Fibroblast of the aortic adventitia (primary cell): ENCODE results near the gene PNLIP. TPM values are rescaled to one million over a fixed set of nuclear protein-coding genes. Genes with fewer than 3 reads are reported as not detected.

Source experiments
- DNase-seq: peaks from one replicate; pipeline ENCODE4 v3.0.0-alpha.2; 2010; ENCODE audit warnings: low read depth
- H3K4me3 ChIP-seq: 2 replicates; pipeline ENCODE4 v1.5.1; 2011; ENCODE audit warnings: low read depth, mild to moderate bottlenecking, control low read depth, low read length, moderate library complexity
- CTCF ChIP-seq: IDR thresholded peaks from 2 replicates; pipeline ENCODE4 v1.5.1; 2011; ENCODE audit warnings: mild to moderate bottlenecking, low read length, control low read depth, inconsistent platforms; ENCODE audit not compliant: insufficient read depth
- total RNA-seq: library from RNA; depleted of rRNA; stranded (reverse); fragments of >200 nt; gene quantifications from 2 replicates; pipeline ENCODE4 v1.2.3, GENCODE V29; 2012; ENCODE audit warnings: low replicate concordance

PNLIP gene
- total RNA-seq, 1 donor, result not detected

- DNase-seq, result no peak
Observed at GRCh38 chr10:116599991-116600390, 54.3 kb downstream of the PNLIP start.

GRCh38 chr10:116602648-116603400, 57.1 kb downstream of the PNLIP start:
- no peak overlapping the region for H3K4me3 ChIP-seq
- TF ChIP-seq CTCF, result no peak
- no peak for DNase-seq

More at GRCh38 chr10:116599991-116600390, 54.3 kb downstream of the PNLIP start:
- no peak for TF ChIP-seq CTCF
- no peak overlapping the region for H3K4me3 ChIP-seq

- no peak for DNase-seq
- TF ChIP-seq CTCF, result no peak
- no peak overlapping the region for H3K4me3 ChIP-seq
Observed at GRCh38 chr10:116606061-116606483, 60.3 kb downstream of the PNLIP start.

- TF ChIP-seq CTCF, result no peak
- DNase-seq, result no peak
- H3K4me3 ChIP-seq, result no peak overlapping the region
Observed at GRCh38 chr10:116607336-116607735, 61.6 kb downstream of the PNLIP start.

GRCh38 chr10:116608686-116609594, 63.2 kb downstream of the PNLIP start:
- no peak overlapping the region for H3K4me3 ChIP-seq
- DNase-seq, result no peak
- TF ChIP-seq CTCF, result no peak

GRCh38 chr10:116610443-116611152, 64.9 kb downstream of the PNLIP start:
- TF ChIP-seq CTCF, result no peak
- H3K4me3 ChIP-seq, result no peak overlapping the region
- no peak for DNase-seq
